ENCODE results near the gene POLE. TPM values are rescaled to one million over a fixed set of nuclear protein-coding genes. Genes with fewer than 3 reads are reported as not detected.

POLE gene
- total RNA-seq, 1 donor from 2014 or later, result 44.7 TPM

DNA sequence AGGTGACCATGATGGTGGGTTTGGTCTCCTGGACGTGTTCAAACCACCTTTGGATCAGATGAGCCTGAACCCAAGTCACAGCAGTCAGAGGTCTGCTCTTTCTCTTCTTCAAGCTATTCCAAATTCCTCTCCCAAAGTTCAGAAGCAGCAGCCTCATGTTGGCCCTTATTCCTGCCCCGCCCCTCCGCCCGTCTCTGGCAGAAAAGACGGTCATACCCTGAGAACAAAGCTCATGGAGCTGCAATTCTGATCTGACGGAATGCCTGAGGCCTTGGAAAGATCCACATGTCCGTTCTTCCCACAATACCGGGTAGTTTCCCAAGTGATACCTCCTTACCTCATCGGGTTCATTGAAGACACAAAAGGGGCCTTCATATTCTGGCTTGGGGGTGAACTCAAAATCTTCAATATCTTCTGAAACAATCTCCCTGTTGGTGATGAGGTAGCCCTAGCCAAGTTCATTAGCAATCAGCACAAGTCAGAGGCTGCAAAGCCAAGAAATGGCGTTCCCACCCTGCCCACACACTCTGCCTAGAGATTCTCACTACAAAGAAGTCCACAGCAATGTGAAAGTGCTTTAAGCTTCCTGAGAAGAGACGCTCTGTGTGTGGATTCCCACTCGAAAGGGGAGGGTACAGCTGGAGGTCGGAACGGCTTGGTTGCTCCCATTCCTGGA is 11.2 kb downstream of the POLE start:
- no peak overlapping the region for H3K27ac Mint-ChIP-seq (ENCODE audit: unreplicated experiment)
- no peak overlapping the region for H3K4me3 Mint-ChIP-seq (ENCODE audit: unreplicated experiment)
- DNase-seq (ENCODE audit: low spot score), result no peak
- TF ChIP-seq, protein P1, sequence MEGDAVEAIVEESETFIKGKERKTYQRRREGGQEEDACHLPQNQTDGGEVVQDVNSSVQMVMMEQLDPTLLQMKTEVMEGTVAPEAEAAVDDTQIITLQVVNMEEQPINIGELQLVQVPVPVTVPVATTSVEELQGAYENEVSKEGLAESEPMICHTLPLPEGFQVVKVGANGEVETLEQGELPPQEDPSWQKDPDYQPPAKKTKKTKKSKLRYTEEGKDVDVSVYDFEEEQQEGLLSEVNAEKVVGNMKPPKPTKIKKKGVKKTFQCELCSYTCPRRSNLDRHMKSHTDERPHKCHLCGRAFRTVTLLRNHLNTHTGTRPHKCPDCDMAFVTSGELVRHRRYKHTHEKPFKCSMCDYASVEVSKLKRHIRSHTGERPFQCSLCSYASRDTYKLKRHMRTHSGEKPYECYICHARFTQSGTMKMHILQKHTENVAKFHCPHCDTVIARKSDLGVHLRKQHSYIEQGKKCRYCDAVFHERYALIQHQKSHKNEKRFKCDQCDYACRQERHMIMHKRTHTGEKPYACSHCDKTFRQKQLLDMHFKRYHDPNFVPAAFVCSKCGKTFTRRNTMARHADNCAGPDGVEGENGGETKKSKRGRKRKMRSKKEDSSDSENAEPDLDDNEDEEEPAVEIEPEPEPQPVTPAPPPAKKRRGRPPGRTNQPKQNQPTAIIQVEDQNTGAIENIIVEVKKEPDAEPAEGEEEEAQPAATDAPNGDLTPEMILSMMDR (IDR thresholded peaks at IDR 0.05), result no peak
- H3K9me3 Mint-ChIP-seq (ENCODE audit: low read depth), result no peaks in the 10 kb centered on the region
- H3K36me3 Mint-ChIP-seq (ENCODE audit: low read depth), result peaks cover 22% of the 10 kb centered on the region
- no peaks in the 10 kb centered on the region for H3K4me1 Mint-ChIP-seq (ENCODE audit: low read depth)
- no peaks in the 10 kb centered on the region for H3K27me3 Mint-ChIP-seq (ENCODE audit: low read depth)

GRCh38 chr12:132674561-132674960 is 12.6 kb downstream of the POLE start:
- no peak overlapping the region for H3K4me3 Mint-ChIP-seq (ENCODE audit: unreplicated experiment)
- H3K27ac Mint-ChIP-seq (ENCODE audit: unreplicated experiment), result no peak overlapping the region
- peaks cover 25% of the 10 kb centered on the region for H3K36me3 Mint-ChIP-seq (ENCODE audit: low read depth)
- TF ChIP-seq, protein P1 (IDR thresholded peaks at IDR 0.05), result no peak
- DNase-seq (ENCODE audit: low spot score), result no peak
- no peaks in the 10 kb centered on the region for H3K9me3 Mint-ChIP-seq (ENCODE audit: low read depth)
- H3K27me3 Mint-ChIP-seq (ENCODE audit: low read depth), result no peaks in the 10 kb centered on the region
- H3K4me1 Mint-ChIP-seq (ENCODE audit: low read depth), result no peaks in the 10 kb centered on the region

GRCh38 chr12:132673288-132674179 is 13.6 kb downstream of the POLE start:
- Mint-ChIP-seq H3K27ac (ENCODE audit: unreplicated experiment) (no peak overlapping the region), H3K36me3 (ENCODE audit: low read depth) (peaks cover 28% of the 10 kb centered on the region), H3K4me1 (ENCODE audit: low read depth) (no peaks in the 10 kb centered on the region), H3K4me3 (ENCODE audit: unreplicated experiment) (no peak overlapping the region), H3K27me3 (ENCODE audit: low read depth) (no peaks in the 10 kb centered on the region), H3K9me3 (ENCODE audit: low read depth) (no peaks in the 10 kb centered on the region)
- peak; percentile 33 for DNase-seq (ENCODE audit: low spot score)
- TF ChIP-seq, protein P1 (IDR thresholded peaks at IDR 0.05), result no peak

DNA sequence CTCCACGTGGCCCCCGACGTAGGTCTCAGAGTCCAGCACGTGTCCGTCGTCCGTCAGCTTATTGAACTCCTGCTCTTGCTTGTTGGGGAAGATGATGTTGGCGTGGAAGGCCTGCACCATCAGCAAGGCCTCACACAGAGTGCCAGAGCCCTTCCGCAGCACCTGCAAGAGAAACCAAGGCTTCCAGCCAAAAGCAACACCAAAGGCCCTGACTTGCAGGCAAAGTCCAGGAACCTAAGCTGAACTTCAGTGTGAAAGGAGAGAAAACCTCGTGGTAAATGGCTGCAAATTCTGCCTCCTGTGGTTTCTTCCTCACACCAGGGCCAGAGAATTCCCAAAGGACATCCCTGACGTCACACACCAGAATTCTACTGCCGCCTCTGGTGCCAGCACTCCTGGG is 14.5 kb downstream of the POLE start:
- Mint-ChIP-seq H3K9me3 (ENCODE audit: low read depth) (no peaks in the 10 kb centered on the region), H3K27ac (ENCODE audit: unreplicated experiment) (no peak overlapping the region), H3K4me3 (ENCODE audit: unreplicated experiment) (no peak overlapping the region), H3K36me3 (ENCODE audit: low read depth) (peaks cover 30% of the 10 kb centered on the region), H3K27me3 (ENCODE audit: low read depth) (no peaks in the 10 kb centered on the region), H3K4me1 (ENCODE audit: low read depth) (no peaks in the 10 kb centered on the region)
- peak; percentile 44 for DNase-seq (ENCODE audit: low spot score)
- TF ChIP-seq, protein P1 (IDR thresholded peaks at IDR 0.05), result no peak

DNA sequence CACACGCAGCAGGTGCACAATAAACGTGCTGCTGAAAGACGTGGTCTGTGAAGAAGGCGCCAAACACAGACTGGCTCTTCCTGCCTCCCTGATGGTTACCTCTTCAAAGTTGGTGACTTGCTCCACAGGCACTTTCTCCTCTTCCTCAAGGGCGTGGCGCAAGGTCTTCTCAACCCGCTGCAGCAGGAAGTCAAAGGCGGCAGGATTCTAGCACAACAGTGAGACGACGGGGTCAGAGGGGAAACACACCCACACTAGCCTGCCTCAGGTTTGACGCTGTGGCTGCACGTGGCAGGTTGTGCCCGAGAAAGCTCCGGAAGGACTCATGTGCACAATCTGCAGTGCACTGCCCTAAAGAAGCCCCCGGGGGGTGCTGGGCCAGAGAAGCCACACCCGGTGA is 15.0 kb downstream of the POLE start:
- no peaks in the 10 kb centered on the region for H3K27me3 Mint-ChIP-seq (ENCODE audit: low read depth)
- no peak overlapping the region for H3K4me3 Mint-ChIP-seq (ENCODE audit: unreplicated experiment)
- H3K27ac Mint-ChIP-seq (ENCODE audit: unreplicated experiment), result no peak overlapping the region
- DNase-seq (ENCODE audit: low spot score), result no peak
- TF ChIP-seq, protein P1 (IDR thresholded peaks at IDR 0.05), result no peak
- H3K4me1 Mint-ChIP-seq (ENCODE audit: low read depth), result no peaks in the 10 kb centered on the region
- no peaks in the 10 kb centered on the region for H3K9me3 Mint-ChIP-seq (ENCODE audit: low read depth)
- H3K36me3 Mint-ChIP-seq (ENCODE audit: low read depth), result peaks cover 30% of the 10 kb centered on the region

Data from chondrocyte (in vitro differentiated cells).